Stimulated activated naive CD8-positive, alpha-beta T cell treated with anti-CD3 and anti-CD28 coated beads, Interleukin-15, amount 100 ng/mL, for 72 hours (primary cell): ENCODE results near the gene GFI1B.
A peak's percentile ranks its signal among the peaks of the same experiment; 100 is the strongest.

Experiments used
- ATAC-seq: fragments of 150-1000 bp; cut with Tn5 transposase; 2 replicates; pipeline ENCODE4 v1.10.0; 2021; ENCODE audit warnings: mild to moderate bottlenecking, moderate library complexity
- DNase-seq, 2 donors: peaks; one replicate each; pipeline ENCODE4 v3.0.0; 2021 to 2022
- H3K27ac Mint-ChIP-seq, 2 donors: one replicate each; pipeline ENCODE4 v1.8.0; 2022; ENCODE audit warnings: mild to moderate bottlenecking in 2 of 2, mixed read lengths in 2 of 2, moderate library complexity in 2 of 2
- H3K27me3 Mint-ChIP-seq: one replicate; pipeline ENCODE4 v1.8.0; 2022; ENCODE audit warnings: mixed read lengths
- H3K4me1 Mint-ChIP-seq: one replicate; pipeline ENCODE4 v1.8.0; 2022; ENCODE audit warnings: mild to moderate bottlenecking, mixed read lengths
- H3K4me3 Mint-ChIP-seq, 2 donors: one replicate each; pipeline ENCODE4 v1.8.0; 2022; ENCODE audit warnings: mild to moderate bottlenecking in 2 of 2, mixed read lengths in 2 of 2, moderate library complexity in 1 of 2
- H3K9me3 Mint-ChIP-seq, 2 donors: one replicate each; pipeline ENCODE4 v1.8.0; 2022; ENCODE audit warnings: mixed read lengths in 2 of 2

GFI1B gene

DNA sequence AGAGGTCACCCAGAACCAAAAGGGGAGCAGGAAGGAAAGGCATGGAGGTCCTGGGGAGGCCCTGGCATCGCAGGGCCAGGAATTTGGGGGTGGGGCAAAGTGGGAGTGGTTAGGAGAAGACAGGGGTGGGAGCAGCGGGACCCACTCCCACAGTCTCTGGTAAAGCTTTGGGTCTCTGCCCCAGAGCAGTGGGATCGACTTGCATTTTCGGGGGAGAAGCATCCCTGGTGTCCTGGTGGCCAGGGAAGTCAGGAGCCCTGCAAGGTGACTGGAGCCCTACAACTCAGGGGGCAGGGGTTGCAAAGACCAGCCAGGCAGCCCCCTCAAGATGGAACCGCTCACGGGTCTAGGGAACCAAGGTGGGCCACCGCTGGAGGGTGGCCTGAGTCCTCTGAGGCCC is 29.9 kb downstream of the GFI1B start:
- DNase-seq = no peak
- no peak for ATAC-seq
- peaks cover 0 to 5% of the 10 kb centered on the region in 2 donors for H3K9me3 Mint-ChIP-seq
- no peak overlapping the region for H3K27ac Mint-ChIP-seq
- peaks cover 63% of the 10 kb centered on the region for H3K27me3 Mint-ChIP-seq
- no peak overlapping the region for H3K4me3 Mint-ChIP-seq
- no peaks in the 10 kb centered on the region for H3K4me1 Mint-ChIP-seq

- ATAC-seq = no peak
- Mint-ChIP-seq H3K4me3 (no peak overlapping the region), H3K27ac (no peak overlapping the region), H3K4me1 (no peaks in the 10 kb centered on the region), H3K27me3 (peaks cover 59% of the 10 kb centered on the region), H3K9me3 (peaks cover 0 to 5% of the 10 kb centered on the region in 2 donors)
- DNase-seq = no peak
Measured at GRCh38 chr9:133008824-133009223, 30.3 kb downstream of the GFI1B start.

DNA sequence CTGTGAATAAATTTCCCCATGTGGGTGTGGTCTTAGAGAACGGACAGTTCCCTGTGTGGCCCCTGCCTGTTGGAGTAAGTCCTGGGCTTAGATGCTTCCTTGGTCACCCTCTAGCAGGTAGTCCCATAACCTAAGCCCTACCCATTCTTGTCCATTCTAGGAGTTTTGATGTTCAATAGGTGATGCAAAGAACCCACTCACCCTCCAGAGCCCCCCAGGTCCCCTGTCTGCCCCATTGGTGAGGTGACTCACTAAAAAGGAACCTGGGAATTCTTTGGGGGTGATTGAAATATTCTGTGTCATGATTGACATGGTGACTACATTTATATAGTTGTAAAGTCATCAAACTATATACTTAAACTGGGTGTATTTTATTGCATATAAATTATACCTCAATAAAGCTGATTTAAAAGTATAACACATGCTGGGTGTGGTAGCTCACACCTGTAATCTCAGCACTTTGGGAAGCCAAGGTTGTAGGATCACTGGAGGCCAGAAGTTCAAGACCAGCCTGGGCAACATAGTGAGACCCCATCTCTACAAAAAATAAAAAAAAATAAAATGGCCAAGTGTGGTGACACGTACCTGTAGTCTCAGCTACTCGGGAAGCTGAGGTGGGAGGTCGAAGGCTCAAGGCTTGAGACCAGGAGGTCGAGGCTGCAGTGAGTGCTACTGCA is 31.6 kb downstream of the GFI1B start:
- Mint-ChIP-seq H3K4me1 (no peaks in the 10 kb centered on the region), H3K4me3 (no peak overlapping the region), H3K9me3 (peaks cover 5 to 8% of the 10 kb centered on the region in 2 donors), H3K27me3 (peaks cover 46% of the 10 kb centered on the region), H3K27ac (no peak overlapping the region)
- ATAC-seq (no peak), DNase-seq (no peak)

DNA sequence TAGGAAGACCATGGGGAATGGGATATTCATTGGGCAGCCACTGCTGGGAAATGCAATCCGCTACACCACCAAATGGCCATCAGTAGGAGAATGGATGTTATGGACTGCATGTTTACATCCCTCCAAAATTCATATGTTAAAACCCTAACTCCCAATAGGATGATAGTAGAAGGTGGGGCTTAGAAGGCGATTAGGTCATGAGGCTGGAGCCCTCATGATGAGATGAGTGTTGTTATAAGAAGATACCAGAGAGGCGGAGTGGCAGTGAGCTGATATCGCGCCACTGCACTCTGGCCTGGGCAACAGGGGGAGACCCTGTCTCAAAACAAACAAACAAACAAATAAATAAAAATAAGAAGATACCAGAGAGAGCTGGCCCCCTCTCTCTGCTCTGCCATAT is 36.2 kb downstream of the GFI1B start:
- Mint-ChIP-seq H3K27ac (no peak overlapping the region), H3K4me3 (no peak overlapping the region), H3K4me1 (no peaks in the 10 kb centered on the region), H3K27me3 (peaks cover 14% of the 10 kb centered on the region), H3K9me3 (peaks cover 0 to 12% of the 10 kb centered on the region in 2 donors)
- no peak for DNase-seq
- ATAC-seq = no peak

DNA sequence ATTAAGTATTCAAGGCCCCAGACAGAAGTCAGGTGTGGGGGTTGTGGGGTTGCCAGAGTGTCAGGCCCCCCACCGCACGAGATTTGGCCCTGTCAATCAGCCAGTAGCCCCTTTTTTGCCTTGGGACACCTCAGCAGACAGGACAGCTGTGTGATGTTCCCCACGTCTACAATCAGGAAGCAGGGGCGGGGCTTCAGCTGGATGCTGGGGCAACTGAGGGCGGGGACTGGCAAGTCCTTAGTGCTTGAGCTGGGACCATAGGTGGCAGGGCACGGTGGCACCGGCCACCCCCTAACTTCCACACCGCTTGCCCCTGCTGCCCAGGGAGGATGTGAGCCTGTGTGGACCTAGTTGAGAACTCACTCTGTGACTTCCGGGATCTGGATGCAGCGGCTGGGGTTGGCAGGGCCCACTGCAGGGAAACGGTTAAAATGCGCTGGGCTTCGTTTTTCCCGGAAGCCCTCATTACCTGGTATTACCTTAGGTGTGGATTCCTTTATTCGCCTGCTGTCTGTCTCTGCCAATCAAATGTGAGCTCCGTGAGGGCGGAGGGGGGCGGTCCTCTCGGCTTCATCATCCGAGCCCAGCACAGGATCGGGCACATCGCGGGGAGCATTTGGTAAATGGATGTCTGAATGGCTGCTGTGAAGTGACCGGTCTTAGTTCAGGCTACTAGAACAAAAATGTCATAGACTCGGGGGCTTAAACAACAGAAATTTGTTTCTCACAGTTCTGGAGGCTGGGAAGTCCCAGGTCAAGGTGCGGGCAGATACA is 44.8 kb downstream of the GFI1B start:
- no peaks in the 10 kb centered on the region for H3K27me3 Mint-ChIP-seq
- peak; percentile 67 for ATAC-seq
- H3K9me3 Mint-ChIP-seq = no peaks in the 10 kb centered on the region
- H3K4me3 Mint-ChIP-seq = peak overlapping the region in 1 of 2 donors; percentile 70
- no peak overlapping the region for H3K27ac Mint-ChIP-seq
- peaks cover 32% of the 10 kb centered on the region for H3K4me1 Mint-ChIP-seq
- peak; percentile 17 to 48 for DNase-seq

DNA sequence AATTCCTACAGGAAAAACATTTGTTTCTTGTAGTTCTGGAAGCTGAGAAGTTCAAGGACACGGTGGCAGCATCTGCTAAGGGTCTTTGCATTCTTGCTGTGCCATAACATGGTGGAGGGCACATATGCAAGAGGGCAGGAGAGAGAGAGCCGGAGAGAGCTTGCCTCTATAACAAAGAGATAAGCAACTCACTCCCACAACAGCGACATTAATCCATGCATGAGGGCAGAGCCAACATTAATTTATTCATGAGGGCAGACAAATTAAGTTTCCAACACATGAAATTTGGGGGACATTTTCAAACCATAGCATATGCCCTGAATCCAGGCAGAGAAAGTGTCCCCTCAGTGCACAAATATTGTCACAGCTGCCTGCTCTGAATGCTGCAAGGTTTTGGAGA is 47.9 kb downstream of the GFI1B start:
- no peak for DNase-seq
- peaks cover 50% of the 10 kb centered on the region for H3K4me1 Mint-ChIP-seq
- no peak for ATAC-seq
- H3K27ac Mint-ChIP-seq = no peak overlapping the region
- H3K4me3 Mint-ChIP-seq = no peak overlapping the region
- no peaks in the 10 kb centered on the region for H3K27me3 Mint-ChIP-seq
- H3K9me3 Mint-ChIP-seq = peaks cover 0 to 1% of the 10 kb centered on the region in 2 donors

- no peak overlapping the region for H3K4me3 Mint-ChIP-seq
- H3K27ac Mint-ChIP-seq = peak overlapping the region in 1 of 2 donors; percentile 57
Measured at GRCh38 chr9:133027134-133027533, 48.6 kb downstream of the GFI1B start.

DNA sequence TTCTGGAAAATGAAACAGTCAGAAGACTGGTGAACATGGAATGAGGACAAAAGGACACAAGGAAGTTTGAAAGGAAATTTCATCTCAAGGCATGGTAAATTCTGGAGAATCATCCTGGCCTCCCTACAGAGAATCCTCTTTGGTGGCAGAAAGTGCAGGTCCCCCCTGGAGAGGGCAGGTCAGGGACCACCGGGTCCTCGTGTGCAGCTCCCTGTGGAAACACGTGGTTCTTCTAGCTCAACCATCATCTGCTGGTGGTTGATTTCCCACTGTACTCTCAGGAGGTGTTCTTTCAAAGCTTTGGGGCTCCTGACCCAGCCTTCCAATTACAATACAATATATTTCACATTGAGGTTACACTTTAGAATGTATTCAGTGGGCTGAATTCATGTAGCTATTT is 49.7 kb downstream of the GFI1B start:
- Mint-ChIP-seq H3K4me3 (peak overlapping the region in 1 of 2 donors; percentile 43), H3K9me3 (peaks cover 0 to 7% of the 10 kb centered on the region in 2 donors), H3K27ac (no peak overlapping the region), H3K4me1 (peaks cover 56% of the 10 kb centered on the region), H3K27me3 (no peaks in the 10 kb centered on the region)
- DNase-seq (no peak), ATAC-seq (no peak)

More at GRCh38 chr9:133027134-133027533, 48.6 kb downstream of the GFI1B start:
- ATAC-seq (no peak), DNase-seq (no peak)
- Mint-ChIP-seq H3K27me3 (no peaks in the 10 kb centered on the region), H3K9me3 (peaks cover 0 to 7% of the 10 kb centered on the region in 2 donors), H3K4me1 (peaks cover 56% of the 10 kb centered on the region)

DNA sequence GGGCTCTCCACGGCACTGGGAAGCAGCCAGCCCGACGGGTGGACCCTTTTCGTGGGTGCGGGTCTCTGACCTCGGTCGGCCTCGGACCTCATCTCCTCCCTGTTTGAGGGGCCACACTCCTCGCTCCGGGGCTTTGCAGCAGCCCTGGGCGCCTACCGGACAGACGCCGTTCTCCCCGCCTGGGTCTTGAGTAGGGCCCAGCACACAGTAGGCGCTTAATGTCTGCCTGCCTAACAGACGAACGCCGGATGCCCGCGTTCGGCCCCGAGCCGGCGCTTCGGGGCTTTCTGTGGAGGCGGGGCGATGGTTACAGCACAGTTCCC is 51.5 kb downstream of the GFI1B start:
- peaks cover 0 to 7% of the 10 kb centered on the region in 2 donors for H3K9me3 Mint-ChIP-seq
- H3K27me3 Mint-ChIP-seq = no peaks in the 10 kb centered on the region
- ATAC-seq (peak; percentile 33), DNase-seq (no peak)
- H3K4me3 Mint-ChIP-seq = peak overlapping the region; percentile 90 to 97
- H3K4me1 Mint-ChIP-seq = peaks cover 63% of the 10 kb centered on the region
- peak overlapping the region; percentile 96 to 100 for H3K27ac Mint-ChIP-seq

DNA sequence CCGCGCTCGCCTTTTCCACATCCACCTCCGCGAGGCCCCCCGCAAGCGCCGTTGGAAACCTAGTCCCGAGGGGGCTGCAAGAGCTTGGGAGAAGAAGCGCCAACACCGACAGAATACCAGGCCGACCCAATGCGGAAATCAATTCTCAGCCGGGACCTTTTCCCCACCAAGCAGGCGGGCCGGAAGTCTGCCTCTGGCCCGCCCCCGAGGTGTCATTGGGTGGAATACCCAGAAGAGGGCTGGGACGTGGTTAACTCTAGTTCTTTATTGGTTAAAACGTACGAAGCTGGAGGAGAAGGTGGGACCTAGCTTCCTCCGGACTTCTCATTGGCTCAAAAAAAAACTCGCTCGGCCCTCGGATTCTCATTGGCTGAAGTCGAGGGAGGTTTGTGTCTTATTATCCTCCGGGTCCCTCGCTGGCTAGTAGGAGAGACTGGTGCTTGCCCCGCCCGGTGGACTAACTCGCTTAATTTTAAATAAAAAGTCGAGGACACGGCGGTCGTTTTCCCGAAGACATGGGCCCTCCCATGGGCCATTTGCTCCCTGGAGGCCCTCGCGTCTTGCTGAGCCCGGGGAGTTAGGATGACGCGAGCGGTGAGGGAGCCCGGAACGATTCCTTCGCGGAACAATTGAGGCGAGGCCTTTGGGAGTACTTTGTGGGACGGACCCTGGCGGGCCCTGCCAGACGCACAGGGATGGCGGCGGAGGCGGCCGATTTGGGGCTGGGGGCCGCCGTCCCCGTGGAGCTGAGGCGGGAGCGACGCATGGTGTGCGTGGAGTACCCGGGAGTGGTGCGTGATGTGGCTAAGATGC is 52.0 kb downstream of the GFI1B start, which contains the start of gene GTF3C5:
Gene GTF3C5, plus strand, starts transcription at position 681 of the 813 bp plus-strand sequence. Its CDS starts 15 bp downstream, at position 696.
- H3K9me3 Mint-ChIP-seq = peaks cover 0 to 7% of the 10 kb centered on the region in 2 donors
- peak within 1 kb of the TSS; percentile 96 to 100 for H3K27ac Mint-ChIP-seq
- H3K27me3 Mint-ChIP-seq = no peaks in the 10 kb centered on the region
- DNase-seq (peak; percentile 92 to 95), ATAC-seq (peak; percentile 97)
- peaks cover 63% of the 10 kb centered on the region for H3K4me1 Mint-ChIP-seq
- peak within 1 kb of the TSS; percentile 90 to 97 for H3K4me3 Mint-ChIP-seq

DNA sequence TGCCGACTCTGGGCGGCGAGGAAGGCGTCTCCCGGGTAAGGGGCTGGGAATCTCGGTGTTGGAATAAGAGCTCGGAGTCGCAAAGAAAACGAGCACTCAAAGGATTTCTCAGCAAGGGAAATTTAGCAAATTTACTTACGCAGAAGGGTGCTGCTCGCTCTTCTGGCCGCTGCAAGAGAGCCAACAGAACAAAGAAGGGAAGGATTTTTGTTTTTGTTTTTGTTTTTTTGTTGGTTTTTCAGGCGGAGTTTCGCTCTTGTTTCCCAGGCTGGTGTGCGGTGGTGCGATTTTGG is 52.6 kb downstream of the GFI1B start:
- H3K4me1 Mint-ChIP-seq = peaks cover 63% of the 10 kb centered on the region
- peak overlapping the region; percentile 96 to 100 for H3K27ac Mint-ChIP-seq
- peaks cover 0 to 7% of the 10 kb centered on the region in 2 donors for H3K9me3 Mint-ChIP-seq
- H3K4me3 Mint-ChIP-seq = peak overlapping the region; percentile 90 to 97
- DNase-seq = no peak
- no peak for ATAC-seq
- no peaks in the 10 kb centered on the region for H3K27me3 Mint-ChIP-seq

DNA sequence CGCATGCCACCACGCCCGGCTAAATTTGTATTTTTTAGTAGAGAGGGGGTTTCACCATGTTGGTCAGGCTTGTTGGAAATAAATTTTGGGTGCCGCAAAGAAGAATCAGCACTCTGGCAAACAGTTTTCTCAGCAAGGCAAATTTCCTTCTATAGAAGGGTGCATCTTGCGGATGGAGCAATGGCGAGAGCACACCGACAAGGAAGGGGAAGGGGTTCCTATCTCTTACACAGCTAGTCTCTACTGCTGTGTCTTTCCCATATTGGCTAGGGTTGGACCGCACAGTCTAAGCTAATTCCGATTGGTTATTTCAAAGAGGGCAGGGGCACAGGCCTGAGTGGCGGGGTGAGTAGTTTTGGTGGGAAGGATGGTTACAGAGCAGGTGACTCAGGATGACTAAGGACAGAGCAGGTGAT is 53.0 kb downstream of the GFI1B start:
- Mint-ChIP-seq H3K4me3 (peak overlapping the region; percentile 90 to 97), H3K9me3 (peaks cover 0 to 7% of the 10 kb centered on the region in 2 donors), H3K27me3 (no peaks in the 10 kb centered on the region), H3K4me1 (peaks cover 63% of the 10 kb centered on the region), H3K27ac (peak overlapping the region; percentile 35 to 96)
- DNase-seq (no peak), ATAC-seq (no peak)

- DNase-seq (no peak), ATAC-seq (no peak)
- Mint-ChIP-seq H3K4me1 (peaks cover 60% of the 10 kb centered on the region), H3K9me3 (peaks cover 0 to 7% of the 10 kb centered on the region in 2 donors), H3K27ac (no peak overlapping the region), H3K4me3 (peak overlapping the region; percentile 90 to 97), H3K27me3 (no peaks in the 10 kb centered on the region)
Measured at GRCh38 chr9:133032171-133032570, 53.7 kb downstream of the GFI1B start.

GRCh38 chr9:133035669-133036068 is 57.2 kb downstream of the GFI1B start:
- no peak overlapping the region for H3K27ac Mint-ChIP-seq
- H3K4me1 Mint-ChIP-seq = peaks cover 50% of the 10 kb centered on the region
- H3K4me3 Mint-ChIP-seq = no peak overlapping the region
- H3K27me3 Mint-ChIP-seq = no peaks in the 10 kb centered on the region
- DNase-seq (no peak), ATAC-seq (no peak)
- H3K9me3 Mint-ChIP-seq = peaks cover 0 to 7% of the 10 kb centered on the region in 2 donors

GRCh38 chr9:133037775-133038515 is 59.5 kb downstream of the GFI1B start:
- Mint-ChIP-seq H3K9me3 (no peaks in the 10 kb centered on the region), H3K4me3 (no peak overlapping the region), H3K27me3 (no peaks in the 10 kb centered on the region), H3K4me1 (peaks cover 35% of the 10 kb centered on the region), H3K27ac (no peak overlapping the region)
- ATAC-seq = no peak
- no peak for DNase-seq
